ENCODE data around the gene DENND1A. TPM values are rescaled to one million over a fixed set of nuclear protein-coding genes. Genes with fewer than 3 reads are reported as not detected.
A peak's percentile ranks its signal among the peaks of the same experiment; 100 is the strongest.

Gene DENND1A
- total and polyA plus RNA-seq, 2 of the 13 experiments (the other 11 are each of a cell fraction or from before 2014, with no cell fraction given): 14.8 to 30.1 TPM

DNA sequence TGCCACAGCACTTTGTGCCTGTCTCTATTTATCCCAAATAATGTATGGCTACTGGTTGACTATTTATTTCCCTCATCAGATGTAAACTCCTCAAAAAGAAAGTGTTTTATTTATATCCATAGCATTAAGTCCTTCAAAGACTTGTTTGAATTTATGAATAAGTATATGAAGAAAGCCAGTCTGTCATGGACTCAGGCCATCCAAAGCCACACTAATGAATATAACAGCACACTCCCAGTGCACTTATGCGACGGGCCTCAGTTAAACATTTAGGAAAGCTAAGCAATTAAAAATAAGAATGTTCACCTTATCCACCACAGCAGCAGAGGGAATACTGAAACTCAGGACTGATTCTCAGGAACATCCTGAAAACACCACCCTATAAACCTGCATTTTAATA, 77.5 kb downstream of the DENND1A start (continued):
- TF ChIP-seq ZNF101 (CRISPR knock-in tag; IDR thresholded peaks at IDR 0.05; ENCODE audit: borderline replicate concordance, low read depth): no peak

DNA sequence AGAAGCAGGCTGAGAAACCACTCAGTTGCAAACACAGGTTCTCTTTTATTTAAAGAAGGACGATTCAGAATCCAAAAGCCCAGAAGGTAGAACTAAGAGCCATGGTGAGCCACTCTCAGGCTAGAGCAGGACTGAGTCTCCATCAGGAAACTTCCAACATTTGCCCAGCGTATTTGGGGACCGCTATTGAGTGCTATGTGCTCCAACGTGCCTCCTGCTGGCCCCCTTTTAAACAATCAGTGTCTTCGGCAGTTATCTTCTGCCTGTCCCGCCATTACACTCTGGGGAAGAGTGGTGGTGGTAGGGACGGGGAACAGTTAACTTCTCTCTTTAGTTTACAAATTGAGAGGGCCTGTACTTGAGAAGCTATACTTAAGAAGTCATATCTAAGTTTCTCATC, 78.1 kb downstream of the DENND1A start:
- H3K9ac ChIP-seq (ENCODE audit: insufficient read depth, low read depth, low read length): no peak overlapping the region
- peaks cover 0 to 4% of the 10 kb centered on the region in 2 experiments; a peak in 1 of 5 replicates for H3K36me3 ChIP-seq (replicated peaks in 1 of 2; ENCODE audit: control insufficient read depth in 1 of 2, insufficient read depth in 2 of 2, low read length in 2 of 2)
- peaks cover 9% of the 10 kb centered on the region for H3K9me3 ChIP-seq (ENCODE audit: low read length)
- CTCF ChIA-PET (ENCODE audit: low intra/inter-chr PET ratio, low total read pairs): no interaction called here
- in situ Hi-C loops (cut with HindIII; ENCODE audit: extremely low pct_ligation_motif_present, low pct_unique_long_range_greater_than_20kb): no loop called here
- H3K4me1 ChIP-seq (ENCODE audit: insufficient read depth, low read length): no peaks in the 10 kb centered on the region
- no peaks in the 10 kb centered on the region for H3K27me3 ChIP-seq (ENCODE audit: control insufficient read depth in 1 of 2, insufficient read depth in 2 of 2, low read length in 2 of 2)
- TF ChIP-seq GFI1 (CRISPR knock-in tag; IDR thresholded peaks at IDR 0.05; ENCODE audit: borderline replicate concordance): no peak
- peak; percentile 24; the same call in 1 of the 2 replicates for TF ChIP-seq ZBTB33 (CRISPR knock-in tag; IDR thresholded peaks at IDR 0.05)
- POLR2A ChIA-PET: no interaction called here
- intact Hi-C loops (cut with micrococcal nuclease; ENCODE audit: unreplicated experiment): no loop called here
- no peak for FAIRE-seq
- H3K4me3 ChIP-seq (replicated peaks in 1 of 3; ENCODE audit: insufficient read depth in 1 of 3, low read depth in 2 of 3, low read length in 3 of 3): no peak overlapping the region
- no TSS peak for BruUV-seq (replicated peaks)
- no peak for DNase-seq (ENCODE audit: low spot score)
- H3K79me2 ChIP-seq (ENCODE audit: insufficient read depth, low read length): peaks cover 19% of the 10 kb centered on the region
- 93% methylated on average over 7 of the region's 7 CpGs for WGBS (ENCODE audit: low lambda C conversion rate)
- H2AFZ ChIP-seq (ENCODE audit: low read length): no peak overlapping the region
- no peak for ATAC-seq
- H3K4me2 ChIP-seq (ENCODE audit: low read depth, low read length): no peak overlapping the region
- H3K27ac ChIP-seq (ENCODE audit: extremely low read length, insufficient read depth, low read length): no peak overlapping the region
- H4K20me1 ChIP-seq (ENCODE audit: insufficient read depth, low read length): peaks cover 7% of the 10 kb centered on the region; the same call in 1 of the 2 replicates

- H3K4me3 ChIP-seq (replicated peaks in 1 of 3; ENCODE audit: insufficient read depth in 1 of 3, low read depth in 2 of 3, low read length in 3 of 3): no peak overlapping the region
- no TSS peak for BruUV-seq (replicated peaks)
- H3K4me1 ChIP-seq (ENCODE audit: insufficient read depth, low read length): no peaks in the 10 kb centered on the region
- H2AFZ ChIP-seq (ENCODE audit: low read length): no peak overlapping the region
- H3K9me3 ChIP-seq (ENCODE audit: low read length): peaks cover 16% of the 10 kb centered on the region
- WGBS (ENCODE audit: low lambda C conversion rate): over 99% methylated on average over 3 of the region's 3 CpGs
- no peak overlapping the region for H3K27ac ChIP-seq (ENCODE audit: extremely low read length, insufficient read depth, low read length)
- in situ Hi-C loops (cut with HindIII; ENCODE audit: extremely low pct_ligation_motif_present, low pct_unique_long_range_greater_than_20kb) (no loop called here), intact Hi-C loops (cut with micrococcal nuclease; ENCODE audit: unreplicated experiment) (no loop called here)
- ChIA-PET CTCF (ENCODE audit: low intra/inter-chr PET ratio, low total read pairs) (no interaction called here), POLR2A (no interaction called here)
- no peaks in the 10 kb centered on the region for H3K27me3 ChIP-seq (ENCODE audit: control insufficient read depth in 1 of 2, insufficient read depth in 2 of 2, low read length in 2 of 2)
- no peak overlapping the region for H3K9ac ChIP-seq (ENCODE audit: insufficient read depth, low read depth, low read length)
- FAIRE-seq (no peak), ATAC-seq (no peak), DNase-seq (ENCODE audit: low spot score) (no peak)
- H3K4me2 ChIP-seq (ENCODE audit: low read depth, low read length): no peak overlapping the region
- peaks cover 14% of the 10 kb centered on the region for H3K79me2 ChIP-seq (ENCODE audit: insufficient read depth, low read length)
- peaks cover 0 to 4% of the 10 kb centered on the region in 2 experiments; a peak in 1 of 5 replicates for H3K36me3 ChIP-seq (replicated peaks in 1 of 2; ENCODE audit: control insufficient read depth in 1 of 2, insufficient read depth in 2 of 2, low read length in 2 of 2)
- H4K20me1 ChIP-seq (ENCODE audit: insufficient read depth, low read length): no peaks in the 10 kb centered on the region
- no peak for TF ChIP-seq ZNF232 (CRISPR knock-in tag; IDR thresholded peaks at IDR 0.05; ENCODE audit: borderline replicate concordance)
- TF ChIP-seq PTBP1 (IDR thresholded peaks at IDR 0.05; ENCODE audit: low read depth, low read length, poor library complexity, severe bottlenecking): no peak
- TF ChIP-seq E2F5 (CRISPR knock-in tag; conservative IDR thresholded peaks at IDR 0.05): no peak
- TF ChIP-seq TRIM24 (CRISPR knock-in tag; IDR thresholded peaks at IDR 0.05): no peak
- TF ChIP-seq PRPF4 (IDR thresholded peaks at IDR 0.05; ENCODE audit: low read depth, low read length, poor library complexity, severe bottlenecking): no peak
- no peak for TF ChIP-seq ATF7 (IDR thresholded peaks at IDR 0.05)
- no peak for TF ChIP-seq ATF7 (CRISPR knock-in tag; IDR thresholded peaks at IDR 0.05)
- TF ChIP-seq ZNF563 (CRISPR knock-in tag; IDR thresholded peaks at IDR 0.05): no peak
- no peak for TF ChIP-seq EZH2 (conservative IDR thresholded peaks at IDR 0.05; ENCODE audit: low read depth, low read length)
- no peak for TF ChIP-seq CCAR2 (optimal IDR thresholded peaks at IDR 0.05; ENCODE audit: low read depth, low read length)
- no peak for TF ChIP-seq DNMT1 (CRISPR knock-in tag; IDR thresholded peaks at IDR 0.05)
- TF ChIP-seq ZNF253 (CRISPR knock-in tag; IDR thresholded peaks at IDR 0.05; ENCODE audit: borderline replicate concordance): no peak
Observed at GRCh38 chr9:123848447-123849085, 81.4 kb downstream of the DENND1A start.
